WERI-Rb-1 (cell line): ENCODE results near the gene GABBR2.
"Not testable (repeated sequence)": the region's sequence is repeated elsewhere in the genome, so short reads cannot be mapped to it uniquely, and the experiment has no call there.

ENCODE experiments used
- DNase-seq: peaks from one replicate; pipeline ENCODE4 v3.0.0-alpha.2; 2020
- H3K27ac ChIP-seq: fragments of 250-450 bp; sonication (Bioruptor Pico); 2 replicates; pipeline ENCODE4 v1.5.1; 2020; ENCODE audit warnings: mild to moderate bottlenecking, moderate library complexity
- H3K27me3 ChIP-seq: fragments of 250-450 bp; sonication (Bioruptor Pico); 2 replicates; pipeline ENCODE4 v1.5.1; 2021; ENCODE audit warnings: mild to moderate bottlenecking, low read depth, moderate library complexity; ENCODE audit not compliant: insufficient read depth, severe bottlenecking
- H3K36me3 ChIP-seq: fragments of 250-450 bp; sonication (Bioruptor Pico); 2 replicates; pipeline ENCODE4 v1.5.1; 2020; ENCODE audit warnings: mild to moderate bottlenecking, moderate library complexity
- H3K4me3 ChIP-seq: 2 replicates; pipeline ENCODE4 v1.5.1; 2011; ENCODE audit warnings: low read depth, mild to moderate bottlenecking, control low read depth, low read length
- H3K9me3 ChIP-seq: fragments of 250-450 bp; sonication (Bioruptor Pico); 2 replicates; pipeline ENCODE4 v1.5.1; 2021; ENCODE audit warnings: mild to moderate bottlenecking, moderate library complexity; ENCODE audit not compliant: severe bottlenecking
- CTCF ChIP-seq: IDR thresholded peaks from 2 replicates; pipeline ENCODE4 v1.5.1; 2011; ENCODE audit warnings: low read depth, mild to moderate bottlenecking, control low read depth, inconsistent platforms, low read length

The GABBR2 gene

GRCh38 chr9:98660541-98660940 is 48.2 kb downstream of the GABBR2 start:
- Histone ChIP-seq H3K9me3 (no peaks in the 10 kb centered on the region), H3K27ac (no peak overlapping the region), H3K36me3 (no peaks in the 10 kb centered on the region; the same call in 1 of the 2 replicates), H3K27me3 (no peaks in the 10 kb centered on the region), H3K4me3 (no peak overlapping the region)
- TF ChIP-seq CTCF: no peak
- no peak for DNase-seq

- DNase-seq: no peak
- no peak overlapping the region for H3K27ac ChIP-seq
- H3K9me3 ChIP-seq: no peaks in the 10 kb centered on the region
- H3K4me3 ChIP-seq: no peak overlapping the region
- H3K27me3 ChIP-seq: no peaks in the 10 kb centered on the region
- no peak for TF ChIP-seq CTCF
- no peaks in the 10 kb centered on the region; the same call in 1 of the 2 replicates for H3K36me3 ChIP-seq
These were observed 49.8 kb downstream of the GABBR2 start for GRCh38 chr9:98658951-98659351.

GRCh38 chr9:98657897-98658296 is 50.8 kb downstream of the GABBR2 start:
- TF ChIP-seq CTCF: no peak
- Histone ChIP-seq H3K4me3 (no peak overlapping the region), H3K27me3 (no peaks in the 10 kb centered on the region), H3K9me3 (no peaks in the 10 kb centered on the region), H3K36me3 (no peaks in the 10 kb centered on the region; the same call in 1 of the 2 replicates), H3K27ac (no peak overlapping the region)
- DNase-seq: no peak

GRCh38 chr9:98656511-98656910 is 52.2 kb downstream of the GABBR2 start:
- no peak for DNase-seq
- Histone ChIP-seq H3K4me3 (no peak overlapping the region), H3K36me3 (no peaks in the 10 kb centered on the region), H3K9me3 (no peaks in the 10 kb centered on the region), H3K27ac (no peak overlapping the region), H3K27me3 (no peaks in the 10 kb centered on the region)
- TF ChIP-seq CTCF: no peak

GRCh38 chr9:98655428-98655827 is 53.3 kb downstream of the GABBR2 start:
- H3K9me3 ChIP-seq, H3K36me3 ChIP-seq, H3K27me3 ChIP-seq, H3K4me3 ChIP-seq, H3K27ac ChIP-seq, DNase-seq: not testable (repeated sequence)

GRCh38 chr9:98654247-98654646 is 54.5 kb downstream of the GABBR2 start:
- Histone ChIP-seq H3K9me3 (no peaks in the 10 kb centered on the region), H3K27me3 (no peaks in the 10 kb centered on the region), H3K27ac (no peak overlapping the region), H3K4me3 (no peak overlapping the region), H3K36me3 (no peaks in the 10 kb centered on the region)
- no peak for DNase-seq
- TF ChIP-seq CTCF: no peak
